GM12878 (cell line): ENCODE data around the gene SLIT1.

ENCODE experiments used
- EP300 ChIP-seq, 2 experiments: fragments of 150-350 bp in 1 of 2; IDR thresholded peaks; 2 replicates each; pipeline ENCODE4 v1.6.1; 2011 to 2012; ENCODE audit warnings: low read depth in 2 of 2, low read length in 2 of 2, borderline replicate concordance in 1 of 2, improper control_type of control experiment in 1 of 2, inconsistent platforms in 1 of 2; ENCODE audit not compliant: control insufficient read depth in 1 of 2
- ETV6 ChIP-seq, 2 experiments: fragments of 450-650 bp in 1 of 2; IDR thresholded peaks in 1 of 2; conservative IDR thresholded peaks in 1 of 2; 2 replicates each; pipeline ENCODE4 v1.6.1; 2014; ENCODE audit warnings: antibody characterized with exemption in 1 of 2, borderline replicate concordance in 1 of 2, low read depth in 1 of 2, mild to moderate bottlenecking in 1 of 2, moderate library complexity in 1 of 2
- ZNF217 ChIP-seq: fragments of 450-650 bp; IDR thresholded peaks from 2 replicates; pipeline ENCODE4 v1.6.1; 2017; ENCODE audit warnings: antibody characterized with exemption, mild to moderate bottlenecking
- TF ChIP-seq, protein P1 (sequence below), 3 experiments: IDR thresholded peaks in 2 of 3; conservative IDR thresholded peaks in 1 of 3; 2 replicates each; pipeline ENCODE4 v1.5.1; 2011; ENCODE audit warnings: low read depth in 3 of 3, low read length in 3 of 3, mild to moderate bottlenecking in 3 of 3, control low read depth in 2 of 3, moderate library complexity in 2 of 3, inconsistent platforms in 1 of 3, mixed read lengths in 1 of 3; ENCODE audit not compliant: control insufficient read depth in 2 of 3, insufficient read depth in 1 of 3; ENCODE audit errors: extremely low read depth in 1 of 3

DNA sequence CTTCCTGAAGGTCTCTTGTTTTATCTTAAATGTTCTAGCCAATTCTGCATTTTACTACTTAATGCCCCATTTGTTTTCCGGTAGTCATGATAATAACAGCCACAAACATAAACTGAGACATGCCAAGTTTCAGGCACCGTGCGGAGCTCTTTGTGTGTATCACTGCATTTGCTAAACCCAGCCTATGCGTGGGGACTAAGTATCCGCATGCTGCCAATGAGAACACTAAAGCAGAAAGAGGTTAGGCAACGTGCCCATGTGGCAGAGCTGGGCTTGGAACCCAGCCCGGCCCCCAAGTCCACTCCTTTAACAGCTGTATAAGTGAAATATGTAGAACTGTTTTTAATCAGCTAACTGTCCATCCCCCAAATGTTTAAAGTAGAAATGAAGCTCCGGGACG is 54.1 kb downstream of the SLIT1 start:
- no peak for TF ChIP-seq EP300 (IDR thresholded peaks at IDR 0.05; ENCODE audit: borderline replicate concordance in 1 of 2, control insufficient read depth in 1 of 2, low read depth in 2 of 2, low read length in 2 of 2)
- TF ChIP-seq, protein P1, sequence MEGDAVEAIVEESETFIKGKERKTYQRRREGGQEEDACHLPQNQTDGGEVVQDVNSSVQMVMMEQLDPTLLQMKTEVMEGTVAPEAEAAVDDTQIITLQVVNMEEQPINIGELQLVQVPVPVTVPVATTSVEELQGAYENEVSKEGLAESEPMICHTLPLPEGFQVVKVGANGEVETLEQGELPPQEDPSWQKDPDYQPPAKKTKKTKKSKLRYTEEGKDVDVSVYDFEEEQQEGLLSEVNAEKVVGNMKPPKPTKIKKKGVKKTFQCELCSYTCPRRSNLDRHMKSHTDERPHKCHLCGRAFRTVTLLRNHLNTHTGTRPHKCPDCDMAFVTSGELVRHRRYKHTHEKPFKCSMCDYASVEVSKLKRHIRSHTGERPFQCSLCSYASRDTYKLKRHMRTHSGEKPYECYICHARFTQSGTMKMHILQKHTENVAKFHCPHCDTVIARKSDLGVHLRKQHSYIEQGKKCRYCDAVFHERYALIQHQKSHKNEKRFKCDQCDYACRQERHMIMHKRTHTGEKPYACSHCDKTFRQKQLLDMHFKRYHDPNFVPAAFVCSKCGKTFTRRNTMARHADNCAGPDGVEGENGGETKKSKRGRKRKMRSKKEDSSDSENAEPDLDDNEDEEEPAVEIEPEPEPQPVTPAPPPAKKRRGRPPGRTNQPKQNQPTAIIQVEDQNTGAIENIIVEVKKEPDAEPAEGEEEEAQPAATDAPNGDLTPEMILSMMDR (IDR thresholded peaks at IDR 0.05 in 2 of 3, conservative IDR thresholded peaks at IDR 0.05 in 1 of 3; ENCODE audit: control insufficient read depth in 2 of 3, extremely low read depth in 1 of 3, insufficient read depth in 1 of 3, low read depth in 3 of 3, low read length in 3 of 3) = no peak
- no peak for TF ChIP-seq ZNF217
- no peak for TF ChIP-seq ETV6 (conservative IDR thresholded peaks at IDR 0.05 in 1 of 2, IDR thresholded peaks at IDR 0.05 in 1 of 2; ENCODE audit: borderline replicate concordance in 1 of 2, low read depth in 1 of 2)
